Measurements from ENCODE around the gene KCNA2.

KCNA2 gene

GRCh38 chr1:110612060-110612745 lies 6.0 kb upstream of the KCNA2 start (continued):
- TF ChIP-seq PRDM10 (tag by site-specific recombination; IDR thresholded peaks at IDR 0.05): peak; percentile 43
- TF ChIP-seq ZNF629 (tag by site-specific recombination; IDR thresholded peaks at IDR 0.05): peak; percentile 29; the same call in 1 of the 2 replicates
- TF ChIP-seq ZNF600 (tag by site-specific recombination; IDR thresholded peaks at IDR 0.05): peak; percentile 65; the same call in 1 of the 2 replicates

GRCh38 chr1:110610696-110611286 lies 4.6 kb upstream of the KCNA2 start:
- POLR2A ChIA-PET: no interaction called here

GRCh38 chr1:110610084-110610483 lies 3.9 kb upstream of the KCNA2 start:
- TF ChIP-seq ZNF596 (tag by site-specific recombination; IDR thresholded peaks at IDR 0.05) (no peak), KLF1 (tag by site-specific recombination; IDR thresholded peaks at IDR 0.05) (no peak), ZNF248 (tag by site-specific recombination; IDR thresholded peaks at IDR 0.05) (no peak), ZSCAN23 (tag by site-specific recombination; IDR thresholded peaks at IDR 0.05) (no peak), EGR2 (tag by site-specific recombination; IDR thresholded peaks at IDR 0.05; ENCODE audit: low read depth) (0 out of 2 replicates have a peak, but pooled peaks have one; percentile 13), ZNF114 (tag by site-specific recombination; IDR thresholded peaks at IDR 0.05) (no peak)
- Histone ChIP-seq H3K36me3 (ENCODE audit: control insufficient read depth in 2 of 2, insufficient read depth in 1 of 2, low read length in 2 of 2) (no peaks in the 10 kb centered on the region), H3K4me3 (ENCODE audit: low read depth, low read length) (no peak overlapping the region), H3K27ac (ENCODE audit: extremely low read depth, low read depth, low read length) (no peak overlapping the region), H3K9me3 (ENCODE audit: control insufficient read depth, insufficient read depth, low read depth, low read length) (no peaks in the 10 kb centered on the region), H3K4me1 (ENCODE audit: control insufficient read depth, insufficient read depth, low read length) (no peaks in the 10 kb centered on the region)
- CTCF ChIA-PET: interaction anchor here (0.6 to 2.4 kb wide), 5 partner anchors 54 to 724 kb away, joined by 3 to 14 read pairs (median 3); no protein-coding TSS in a partner anchor
- POLR2A ChIA-PET: no interaction called here

More at GRCh38 chr1:110610696-110611286, 4.6 kb upstream of the KCNA2 start:
- Histone ChIP-seq H3K4me1 (ENCODE audit: control insufficient read depth, insufficient read depth, low read length) (no peaks in the 10 kb centered on the region), H3K9me3 (ENCODE audit: control insufficient read depth, insufficient read depth, low read depth, low read length) (no peaks in the 10 kb centered on the region), H3K27ac (ENCODE audit: extremely low read depth, low read depth, low read length) (no peak overlapping the region), H3K4me3 (ENCODE audit: low read depth, low read length) (no peak overlapping the region), H3K36me3 (ENCODE audit: control insufficient read depth in 2 of 2, insufficient read depth in 1 of 2, low read length in 2 of 2) (no peaks in the 10 kb centered on the region)
- CTCF ChIA-PET: interaction anchor here (0.6 to 2.4 kb wide), 5 partner anchors 55 to 723 kb away, joined by 3 to 14 read pairs (median 3); no protein-coding TSS in a partner anchor
- TF ChIP-seq ZNF366 (tag by site-specific recombination; conservative IDR thresholded peaks at IDR 0.05) (peak; percentile 83), AEBP2 (tag by site-specific recombination; IDR thresholded peaks at IDR 0.05; ENCODE audit: borderline replicate concordance) (no peak)

- CTCF ChIA-PET: no interaction called here
- H3K4me3 ChIP-seq (ENCODE audit: low read depth, low read length): no peak overlapping the region
- TF ChIP-seq TCF7L2 (IDR thresholded peaks at IDR 0.05; ENCODE audit: borderline replicate concordance, low read depth, low read length) (no peak), ZNF48 (tag by site-specific recombination; IDR thresholded peaks at IDR 0.05) (no peak), GLI2 (tag by site-specific recombination; IDR thresholded peaks at IDR 0.05; ENCODE audit: borderline replicate concordance, low read depth) (no peak), PRDM2 (tag by site-specific recombination; IDR thresholded peaks at IDR 0.05; ENCODE audit: borderline replicate concordance) (no peak), SP7 (tag by site-specific recombination; IDR thresholded peaks at IDR 0.05) (no peak), ZNF37A (tag by site-specific recombination; IDR thresholded peaks at IDR 0.05) (no peak), ZNF311 (tag by site-specific recombination; IDR thresholded peaks at IDR 0.05; ENCODE audit: borderline replicate concordance) (no peak)
These were observed 2.1 kb upstream of the KCNA2 start for GRCh38 chr1:110608247-110608646.

More at GRCh38 chr1:110608247-110608646, 2.1 kb upstream of the KCNA2 start:
- Histone ChIP-seq H3K9me3 (ENCODE audit: control insufficient read depth, insufficient read depth, low read depth, low read length) (no peaks in the 10 kb centered on the region), H3K27ac (ENCODE audit: extremely low read depth, low read depth, low read length) (no peak overlapping the region), H3K4me1 (ENCODE audit: control insufficient read depth, insufficient read depth, low read length) (no peaks in the 10 kb centered on the region), H3K36me3 (ENCODE audit: control insufficient read depth in 2 of 2, insufficient read depth in 1 of 2, low read length in 2 of 2) (no peaks in the 10 kb centered on the region)
- POLR2A ChIA-PET: no interaction called here
